ENCODE measurements around the gene CLCNKA.
"Not testable (repeated sequence)": the region's sequence is repeated elsewhere in the genome, so short reads cannot be mapped to it uniquely, and the experiment has no call there.

The CLCNKA gene

GRCh38 chr1:16017461-16018303, 4.2 kb upstream of the CLCNKA start, which contains the start of gene HSPB7:
Gene HSPB7, minus strand, starts transcription at chr1:16018043. Its CDS starts 80 bp downstream, at chr1:16017963.
- DNase-seq (ENCODE audit: low read depth), result peak; percentile 35

GRCh38 chr1:16018308-16018707, 3.5 kb upstream of the CLCNKA start:
- no peak for DNase-seq (ENCODE audit: low read depth)

DNA sequence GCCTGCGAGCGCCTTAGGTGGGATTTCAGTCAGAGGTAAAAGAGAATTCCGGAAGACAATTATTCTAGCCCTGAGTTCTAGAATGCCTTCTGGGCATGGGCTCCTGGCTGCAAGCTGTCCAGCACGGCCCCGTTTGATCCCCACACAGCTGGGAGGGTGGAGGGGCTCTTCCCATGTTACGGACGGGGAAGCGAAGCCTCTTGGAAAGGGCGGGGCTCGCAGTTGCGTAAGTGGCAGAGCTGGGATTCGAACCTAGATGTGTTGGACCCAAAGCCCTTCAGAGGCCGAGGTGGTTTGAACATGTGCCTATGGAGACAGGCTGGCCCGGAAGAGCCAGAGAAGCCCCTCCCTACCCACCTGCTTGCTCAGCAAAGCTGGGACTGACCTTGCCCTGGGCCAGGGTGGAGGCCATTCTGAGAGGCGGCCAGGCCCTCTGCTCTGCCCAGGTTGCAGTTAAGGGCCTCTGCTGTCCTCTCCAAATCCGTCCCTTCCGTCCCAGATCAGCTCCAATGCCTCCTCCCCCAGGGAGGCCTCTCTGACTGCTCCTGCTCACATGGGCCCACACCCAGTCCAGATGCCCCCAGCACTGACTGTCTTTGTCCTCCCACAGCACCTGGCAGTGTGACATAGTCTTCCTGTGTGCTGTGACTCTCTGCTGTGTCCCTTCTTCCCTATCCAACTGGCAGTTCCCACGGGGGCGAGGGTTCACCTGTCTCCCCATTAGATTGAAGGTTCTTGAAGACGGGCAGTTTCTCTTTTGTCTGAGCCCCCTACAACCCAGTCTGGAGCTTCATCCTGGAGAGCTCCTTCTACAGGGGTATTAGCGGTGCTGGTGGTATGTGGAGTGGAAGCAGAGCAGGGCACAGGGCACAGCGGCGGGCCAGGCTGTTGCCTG, 2.8 kb upstream of the CLCNKA start:
- no peak for DNase-seq (ENCODE audit: low read depth)

- DNase-seq (ENCODE audit: low read depth), result no peak
These were observed 2.1 kb upstream of the CLCNKA start for GRCh38 chr1:16019644-16020277.

- no peak for DNase-seq (ENCODE audit: low read depth)
These were observed 1.5 kb upstream of the CLCNKA start for GRCh38 chr1:16020325-16020724.

- DNase-seq (ENCODE audit: low read depth), result not testable (repeated sequence)
These were observed 958 bp upstream of the CLCNKA start for GRCh38 chr1:16020878-16021277.

- no peak for DNase-seq (ENCODE audit: low read depth)
These were observed 557 bp downstream of the CLCNKA start for GRCh38 chr1:16022393-16022792.

DNA sequence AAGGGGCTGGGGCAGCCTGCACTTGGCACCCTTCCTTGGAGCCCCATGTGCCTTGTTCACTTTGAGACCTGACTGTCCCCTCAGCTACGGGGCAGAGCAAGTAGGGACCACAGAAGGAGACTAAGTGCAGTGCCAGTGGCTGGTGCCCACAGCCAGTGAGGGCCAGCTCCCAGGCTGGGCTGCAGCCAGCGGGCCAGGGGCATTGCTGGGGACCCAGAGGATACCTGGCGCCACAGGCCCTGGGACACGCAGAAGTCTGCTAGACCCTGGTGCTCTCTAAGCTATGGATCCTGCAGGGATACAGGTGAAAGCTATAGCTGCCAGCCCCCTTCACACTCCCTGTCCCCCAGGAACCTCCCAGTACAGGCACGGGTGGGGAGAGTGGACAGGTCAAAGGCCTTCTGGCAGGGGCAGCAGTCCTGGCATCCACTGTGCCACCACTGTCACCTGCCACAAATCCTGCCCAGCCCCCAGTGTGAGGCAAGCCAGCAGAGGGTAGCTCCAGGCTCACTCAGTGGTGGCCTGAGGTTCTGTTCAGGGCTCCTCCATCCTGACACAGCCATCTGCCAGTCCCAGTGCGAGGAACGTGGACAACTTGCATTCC, 1.3 kb downstream of the CLCNKA start:
- no peak for DNase-seq (ENCODE audit: low read depth)

DNA sequence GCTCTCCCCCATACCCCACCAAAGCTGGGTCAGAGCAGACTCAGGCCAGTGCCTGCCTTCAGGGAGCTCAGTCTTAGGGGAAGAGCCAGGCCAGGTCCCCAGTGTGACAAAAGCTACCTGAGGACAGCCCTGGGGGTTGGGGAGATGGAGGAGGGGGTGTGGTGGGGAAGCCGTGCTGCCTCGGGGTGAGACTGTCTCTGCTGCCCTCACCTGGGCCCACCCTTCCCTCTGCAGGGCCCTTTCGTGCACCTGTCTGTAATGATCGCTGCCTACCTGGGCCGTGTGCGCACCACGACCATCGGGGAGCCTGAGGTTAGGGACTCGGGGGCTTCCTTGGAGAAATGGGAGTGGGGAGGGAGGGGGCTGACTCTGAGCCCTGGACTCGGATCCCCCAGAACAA, 4.5 kb downstream of the CLCNKA start:
- not testable (repeated sequence) for DNase-seq (ENCODE audit: low read depth)

GRCh38 chr1:16026723-16027484, 5.1 kb downstream of the CLCNKA start:
- DNase-seq (ENCODE audit: low read depth), result no peak

GRCh38 chr1:16028237-16029002, 6.6 kb downstream of the CLCNKA start:
- DNase-seq (ENCODE audit: low read depth), result no peak

GRCh38 chr1:16029003-16029268, 7.1 kb downstream of the CLCNKA start:
- not testable (repeated sequence) for DNase-seq (ENCODE audit: low read depth)

- DNase-seq (ENCODE audit: low read depth), result no peak
These were observed 7.5 kb downstream of the CLCNKA start for GRCh38 chr1:16029288-16029687.

- no peak for DNase-seq (ENCODE audit: low read depth)
These were observed 9.7 kb downstream of the CLCNKA start for GRCh38 chr1:16031551-16031950.

DNA sequence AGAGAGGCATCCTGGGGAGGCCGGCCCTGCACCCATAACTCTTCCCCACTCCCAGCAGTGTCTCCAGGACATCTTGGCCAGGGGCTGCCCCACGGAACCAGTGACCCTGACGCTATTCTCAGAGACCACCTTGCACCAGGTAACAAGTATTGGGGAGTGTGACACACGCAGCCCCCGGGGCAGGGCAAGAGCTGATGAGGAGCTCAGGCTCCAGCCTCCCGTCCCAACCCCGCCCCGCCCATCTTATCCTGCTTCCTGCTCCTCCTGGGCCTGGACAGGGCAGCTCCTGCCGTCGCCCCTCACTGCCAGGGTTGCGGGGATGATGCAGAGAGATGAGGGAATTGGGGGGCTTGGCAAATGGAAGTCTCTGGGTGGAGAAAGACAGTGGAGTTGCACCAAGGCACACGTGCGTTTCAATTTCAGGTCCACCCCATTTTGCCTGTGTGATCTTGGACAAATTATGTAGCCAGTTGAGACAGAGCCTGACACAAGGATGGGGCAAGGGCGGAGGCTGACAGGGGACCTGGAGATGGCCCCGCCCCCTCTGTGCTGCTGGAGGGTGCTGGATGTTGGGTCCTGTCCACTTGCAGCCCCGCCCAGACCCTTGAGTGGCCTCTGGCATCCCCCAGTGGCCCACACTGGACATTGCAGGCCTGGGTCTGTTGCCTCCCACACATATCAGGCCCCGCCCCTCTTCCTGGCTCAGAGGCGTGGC, 10.7 kb downstream of the CLCNKA start:
- peak; percentile 79 for DNase-seq (ENCODE audit: low read depth)

DNA sequence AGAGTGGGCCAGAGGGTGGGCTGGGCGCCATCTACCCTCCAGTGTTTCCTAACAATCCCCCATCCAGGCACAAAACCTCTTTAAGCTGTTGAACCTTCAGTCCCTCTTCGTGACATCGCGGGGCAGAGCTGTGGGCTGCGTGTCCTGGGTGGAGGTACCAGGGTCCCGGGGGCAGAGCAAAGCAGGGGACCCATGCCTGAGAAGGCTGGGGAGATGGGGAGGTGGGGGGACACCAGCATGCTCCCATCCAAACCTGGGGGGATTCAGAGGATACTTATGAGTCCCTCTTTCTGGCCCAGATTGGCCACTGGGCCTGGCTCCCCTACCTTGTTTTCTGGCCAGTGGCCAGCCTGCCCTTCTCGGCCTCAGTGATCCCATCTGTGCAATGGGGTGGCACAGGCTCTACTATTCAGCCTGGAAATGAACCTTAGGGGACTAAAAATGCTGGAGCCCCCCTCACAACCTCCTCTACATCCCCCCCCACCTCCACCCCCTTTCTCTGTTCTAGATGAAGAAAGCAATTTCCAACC, 11.3 kb downstream of the CLCNKA start:
- DNase-seq (ENCODE audit: low read depth), result not testable (repeated sequence)

DNA sequence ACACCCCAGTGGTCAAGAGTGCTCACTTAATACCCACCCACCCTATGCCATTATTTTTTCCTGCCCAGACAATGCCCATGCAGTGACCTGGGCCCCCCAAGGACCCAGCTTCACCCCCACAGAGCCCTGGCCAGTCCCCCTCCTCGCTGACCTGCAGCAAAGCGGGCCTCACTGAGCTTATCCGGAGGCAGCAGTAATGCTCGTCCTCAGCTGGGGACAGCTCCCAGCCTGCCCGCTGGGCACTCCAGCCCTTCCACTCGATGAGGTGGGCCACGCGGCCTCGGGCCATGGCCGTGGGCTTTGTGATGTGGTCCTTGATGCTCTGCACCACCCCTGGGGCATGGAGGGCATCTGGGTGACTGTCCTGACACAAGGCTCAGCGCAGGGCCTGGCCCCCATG, 14.6 kb downstream of the CLCNKA start:
- not testable (repeated sequence) for DNase-seq (ENCODE audit: low read depth)

GRCh38 chr1:16038620-16038912, 16.7 kb downstream of the CLCNKA start:
- no peak for DNase-seq (ENCODE audit: low read depth)

GRCh38 chr1:16039871-16040270, 18.0 kb downstream of the CLCNKA start:
- DNase-seq (ENCODE audit: low read depth), result not testable (repeated sequence)

DNA sequence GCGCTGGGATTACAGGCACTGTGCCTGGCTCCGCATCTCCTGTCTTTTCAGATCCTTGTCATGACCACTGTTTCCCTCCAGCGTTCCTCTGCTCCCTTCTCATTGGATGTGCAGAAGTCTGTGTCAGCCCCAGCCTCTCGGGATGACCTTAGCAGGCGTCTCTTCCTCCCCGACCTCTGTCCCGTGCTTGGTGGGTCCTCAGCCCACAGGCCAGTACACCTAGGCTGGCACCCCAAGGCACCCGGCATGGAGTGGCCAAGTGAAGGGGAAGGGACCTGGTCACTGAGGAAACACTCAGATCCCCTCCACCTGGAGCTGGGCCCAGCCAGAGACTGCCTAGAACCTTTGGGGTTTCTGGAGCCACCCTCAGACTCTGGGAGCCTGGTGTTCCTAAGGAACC, 19.4 kb downstream of the CLCNKA start:
- no peak for DNase-seq (ENCODE audit: low read depth)

Measured in iris pigment epithelial cell (primary cell).